Measurements from ENCODE around the gene KRTAP5-3.
"Not testable (repeated sequence)": the region's sequence is repeated elsewhere in the genome, so short reads cannot be mapped to it uniquely, and the experiment has no call there.

The KRTAP5-3 gene

DNA sequence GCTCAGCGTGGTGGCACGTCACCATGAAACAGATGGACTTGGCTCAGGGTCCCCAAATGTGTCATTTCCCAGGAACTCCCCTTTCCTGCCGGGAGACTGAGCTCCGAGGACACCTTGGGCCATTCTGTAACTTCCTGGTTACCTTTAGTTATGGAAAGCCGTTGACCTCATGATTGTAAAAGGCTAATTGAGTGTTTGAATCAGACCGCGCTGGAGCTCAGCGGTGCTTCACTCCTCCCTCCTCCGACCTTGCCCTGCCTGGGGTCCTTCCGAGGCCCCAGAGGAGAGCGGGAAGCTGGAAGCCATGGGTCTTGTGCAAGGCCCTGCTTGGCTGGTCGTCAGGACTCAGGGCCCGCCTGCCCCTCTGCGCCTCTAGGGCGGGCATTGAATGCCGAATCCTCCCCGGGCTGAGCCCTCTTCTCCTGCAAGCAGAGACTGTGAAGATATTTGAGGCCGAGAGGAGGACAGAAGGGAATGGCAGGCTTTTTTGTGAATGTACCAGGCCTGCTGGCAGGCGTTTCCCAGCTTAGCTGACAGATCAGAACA lies 11.6 kb downstream of the KRTAP5-3 start:
- H3K27me3 Mint-ChIP-seq: peaks cover 81% of the 10 kb centered on the region
- intact Hi-C loops (cut with micrococcal nuclease); H3K4me1 Mint-ChIP-seq (ENCODE audit: low read depth); H3K36me3 Mint-ChIP-seq (ENCODE audit: low read depth); H3K4me3 Mint-ChIP-seq; H3K27ac Mint-ChIP-seq; H3K9me3 Mint-ChIP-seq: not testable (repeated sequence)

DNA sequence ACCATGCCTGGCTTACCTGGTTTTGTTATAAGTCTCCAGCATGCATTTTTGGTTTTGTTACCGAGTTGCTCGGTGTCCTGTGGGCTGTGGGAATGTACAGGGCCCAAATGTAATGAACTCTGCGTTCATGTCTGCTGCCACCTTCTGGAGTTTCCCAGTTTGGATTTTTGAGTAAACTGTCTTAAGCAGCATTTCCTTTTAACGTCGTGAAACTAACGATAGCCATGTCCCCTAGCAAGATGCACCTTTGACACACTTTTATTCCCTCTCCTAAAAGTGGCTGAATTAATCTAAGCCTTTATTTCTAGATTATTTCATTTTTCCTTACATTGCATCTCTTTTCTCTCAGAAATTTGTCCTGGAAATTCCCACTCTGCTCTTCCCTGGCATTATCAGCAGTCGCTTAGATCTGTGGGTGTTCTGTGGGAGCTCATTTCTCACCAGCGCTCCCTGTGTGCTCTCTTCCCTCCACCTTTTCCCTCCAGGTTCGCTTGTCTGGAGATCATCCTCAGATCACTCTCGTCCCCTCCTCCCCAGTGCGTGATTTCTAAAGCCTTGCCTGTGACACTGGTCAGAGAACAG lies 12.2 kb downstream of the KRTAP5-3 start:
- H3K4me1 Mint-ChIP-seq (ENCODE audit: low read depth); H3K36me3 Mint-ChIP-seq (ENCODE audit: low read depth); H3K4me3 Mint-ChIP-seq; H3K9me3 Mint-ChIP-seq; H3K27ac Mint-ChIP-seq; intact Hi-C loops (cut with micrococcal nuclease): not testable (repeated sequence)
- peaks cover 82% of the 10 kb centered on the region for H3K27me3 Mint-ChIP-seq

DNA sequence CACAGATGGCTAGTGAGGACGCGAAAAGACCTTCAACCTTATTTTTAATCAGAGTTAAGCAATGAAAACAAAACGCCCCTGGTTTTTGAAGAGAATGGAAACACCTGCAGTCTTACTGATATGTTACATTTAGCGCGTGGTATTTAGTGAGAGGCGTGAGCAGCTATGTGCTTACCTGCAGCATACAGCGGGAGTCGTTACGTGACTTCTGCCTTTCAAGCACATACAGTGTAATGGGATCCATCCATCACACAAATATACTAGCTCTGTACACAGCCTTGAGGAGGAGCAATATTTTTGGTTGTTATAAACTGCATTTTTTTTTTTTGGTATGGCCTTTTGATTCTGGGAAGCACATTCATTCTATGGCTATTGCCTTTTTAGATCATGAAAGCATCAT lies 15.6 kb downstream of the KRTAP5-3 start:
- Mint-ChIP-seq H3K36me3 (ENCODE audit: low read depth) (no peaks in the 10 kb centered on the region), H3K9me3 (peaks cover 9% of the 10 kb centered on the region), H3K4me1 (ENCODE audit: low read depth) (peaks cover 13% of the 10 kb centered on the region), H3K27ac (no peak overlapping the region), H3K27me3 (peaks cover 64% of the 10 kb centered on the region), H3K4me3 (no peak overlapping the region)
- intact Hi-C loops (cut with micrococcal nuclease): no loop called here

GRCh38 chr11:1589996-1590395 lies 18.3 kb downstream of the KRTAP5-3 start:
- H3K27ac Mint-ChIP-seq: no peak overlapping the region
- H3K36me3 Mint-ChIP-seq (ENCODE audit: low read depth): no peaks in the 10 kb centered on the region
- intact Hi-C loops (cut with micrococcal nuclease): no loop called here
- no peak overlapping the region for H3K4me3 Mint-ChIP-seq
- H3K4me1 Mint-ChIP-seq (ENCODE audit: low read depth): peaks cover 13% of the 10 kb centered on the region
- H3K9me3 Mint-ChIP-seq: peaks cover 9% of the 10 kb centered on the region
- peaks cover 56% of the 10 kb centered on the region for H3K27me3 Mint-ChIP-seq

GRCh38 chr11:1589191-1589963 lies 18.9 kb downstream of the KRTAP5-3 start:
- H3K4me3 Mint-ChIP-seq; H3K36me3 Mint-ChIP-seq (ENCODE audit: low read depth); intact Hi-C loops (cut with micrococcal nuclease); H3K9me3 Mint-ChIP-seq: not testable (repeated sequence)
- Mint-ChIP-seq H3K27ac (peak overlapping the region; percentile 14), H3K27me3 (peaks cover 57% of the 10 kb centered on the region), H3K4me1 (ENCODE audit: low read depth) (peaks cover 13% of the 10 kb centered on the region)

DNA sequence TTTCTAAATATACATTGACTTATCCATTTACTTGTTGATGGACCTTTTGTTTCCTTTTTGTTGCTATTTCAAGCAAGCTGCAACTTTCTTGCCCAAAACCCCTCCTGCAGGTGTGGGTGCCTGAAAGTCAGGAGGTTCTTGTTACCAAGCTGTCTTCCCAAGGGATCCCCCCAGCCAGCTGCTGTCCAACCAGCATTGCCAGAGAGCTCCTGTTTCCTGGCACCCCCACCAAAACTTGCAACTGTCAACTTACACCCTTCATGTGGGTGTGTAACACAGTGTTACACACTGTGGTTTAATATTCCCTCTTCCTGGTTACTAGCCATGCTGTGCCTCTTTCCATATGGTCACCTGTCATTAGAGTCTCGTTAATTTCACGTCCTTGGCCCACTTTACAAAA lies 21.6 kb downstream of the KRTAP5-3 start:
- intact Hi-C loops (cut with micrococcal nuclease): no loop called here
- peaks cover 9% of the 10 kb centered on the region for H3K9me3 Mint-ChIP-seq
- H3K4me3 Mint-ChIP-seq: no peak overlapping the region
- H3K27me3 Mint-ChIP-seq: peaks cover 48% of the 10 kb centered on the region
- peaks cover 13% of the 10 kb centered on the region for H3K4me1 Mint-ChIP-seq (ENCODE audit: low read depth)
- no peaks in the 10 kb centered on the region for H3K36me3 Mint-ChIP-seq (ENCODE audit: low read depth)
- H3K27ac Mint-ChIP-seq: no peak overlapping the region

DNA sequence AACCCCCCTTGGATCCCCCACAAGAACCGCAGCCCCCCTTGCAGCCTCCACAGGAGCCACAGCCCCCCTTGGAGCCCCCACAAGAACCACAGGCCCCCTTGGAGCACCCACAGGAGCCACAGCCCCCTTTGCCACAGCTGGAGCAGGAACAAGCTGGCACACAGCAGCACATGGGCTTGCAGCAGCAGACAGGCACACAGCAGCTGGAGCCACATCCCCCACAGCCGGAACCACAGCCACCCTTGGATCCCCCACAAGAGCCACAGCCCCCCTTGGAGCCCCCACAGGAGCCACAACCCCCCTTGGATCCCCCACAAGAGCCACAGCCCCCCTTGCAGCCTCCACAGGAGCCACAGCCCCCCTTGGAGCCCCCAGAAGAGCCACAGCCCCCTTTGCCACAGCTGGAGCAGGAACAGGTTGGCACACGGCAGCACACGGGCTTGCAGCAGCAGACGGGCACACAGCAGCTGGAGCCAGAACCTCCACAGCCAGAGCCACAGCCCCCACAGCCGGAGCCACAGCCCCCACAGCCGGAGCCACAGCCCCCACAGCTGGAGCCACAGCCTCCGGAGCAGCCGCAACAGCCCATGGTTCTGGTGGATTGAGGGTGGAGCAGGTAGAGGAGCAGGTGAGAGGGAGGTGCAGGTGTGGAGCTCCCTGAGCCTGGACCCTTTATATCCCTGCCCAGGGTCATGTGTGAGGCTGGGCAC lies 23.4 kb downstream of the KRTAP5-3 start, which contains the start of gene KRTAP5-1:
Gene KRTAP5-1, minus strand, starts transcription at position 623 of the 710 bp plus-strand sequence. Its CDS starts 34 bp downstream, at position 589.
- H3K4me3 Mint-ChIP-seq; H3K36me3 Mint-ChIP-seq (ENCODE audit: low read depth); H3K27ac Mint-ChIP-seq; intact Hi-C loops (cut with micrococcal nuclease); H3K9me3 Mint-ChIP-seq: not testable (repeated sequence)
- Mint-ChIP-seq H3K27me3 (peaks cover 44% of the 10 kb centered on the region), H3K4me1 (ENCODE audit: low read depth) (peaks cover 13% of the 10 kb centered on the region)

DNA sequence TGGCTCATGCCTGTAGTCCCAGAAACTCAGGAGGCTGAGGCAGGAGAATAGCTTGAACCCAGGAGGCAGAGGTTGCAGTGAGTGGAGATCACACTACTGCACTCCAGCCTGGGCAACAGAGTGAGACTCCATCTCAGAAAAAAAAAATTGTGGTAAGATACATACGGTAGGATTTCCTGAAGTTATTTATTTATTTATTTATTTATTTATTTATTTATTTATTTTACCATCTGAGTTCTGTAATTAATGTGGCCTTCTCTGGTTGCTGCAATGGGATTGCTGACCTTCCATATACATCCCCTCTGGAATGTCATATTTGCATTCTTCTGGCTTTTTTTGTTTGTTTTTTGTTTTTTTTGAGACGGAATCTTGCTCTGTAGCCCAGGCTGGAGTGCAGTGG lies 25.4 kb downstream of the KRTAP5-3 start:
- Mint-ChIP-seq H3K27me3 (peaks cover 56% of the 10 kb centered on the region), H3K9me3 (peaks cover 16% of the 10 kb centered on the region)
- intact Hi-C loops (cut with micrococcal nuclease); H3K27ac Mint-ChIP-seq; H3K4me1 Mint-ChIP-seq (ENCODE audit: low read depth); H3K36me3 Mint-ChIP-seq (ENCODE audit: low read depth); H3K4me3 Mint-ChIP-seq: not testable (repeated sequence)

DNA sequence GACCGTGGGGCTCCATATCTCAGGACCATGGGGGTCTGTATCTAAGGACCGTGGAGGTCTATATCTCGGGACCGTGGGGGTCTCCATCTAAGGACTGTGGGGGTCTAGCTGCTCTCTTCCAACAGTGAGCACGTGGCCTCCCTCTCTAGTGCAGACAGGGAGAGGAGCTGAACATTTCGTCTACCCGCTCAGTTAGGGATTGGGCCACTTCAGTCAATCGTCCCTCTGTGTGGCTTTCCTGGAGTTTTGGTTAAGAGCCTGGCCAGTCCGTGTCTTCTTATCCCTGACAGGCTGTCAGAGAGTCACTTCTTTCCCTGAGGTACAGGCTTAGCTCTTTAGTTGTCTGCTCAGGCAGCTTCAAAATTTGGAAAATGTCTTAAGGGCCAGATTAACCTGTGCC lies 26.3 kb downstream of the KRTAP5-3 start:
- H3K27ac Mint-ChIP-seq: no peak overlapping the region
- H3K27me3 Mint-ChIP-seq: peaks cover 56% of the 10 kb centered on the region

DNA sequence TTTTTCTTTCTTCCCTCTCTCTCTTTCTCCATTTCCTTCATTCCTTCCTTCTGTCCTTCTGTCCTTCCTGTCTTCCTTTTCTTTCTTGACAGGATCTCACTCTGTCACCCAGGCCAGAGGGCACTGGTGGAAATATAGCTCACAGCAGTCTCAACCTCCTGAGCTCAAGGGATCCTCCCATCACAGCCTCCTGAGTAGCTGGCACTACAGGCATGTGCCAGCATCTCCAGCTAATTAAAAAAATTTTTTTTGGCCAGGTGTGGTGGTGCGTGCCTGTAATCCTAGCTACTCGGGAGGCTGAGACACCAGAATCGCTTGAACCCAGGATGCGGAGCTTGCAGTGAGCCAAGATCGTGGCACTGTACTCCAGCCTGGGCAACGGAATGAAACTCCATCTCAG lies 31.4 kb downstream of the KRTAP5-3 start:
- peaks cover 18% of the 10 kb centered on the region for H3K9me3 Mint-ChIP-seq
- H3K27ac Mint-ChIP-seq: no peak overlapping the region
- intact Hi-C loops (cut with micrococcal nuclease): no loop called here
- peaks cover 10% of the 10 kb centered on the region for H3K4me1 Mint-ChIP-seq (ENCODE audit: low read depth)
- no peaks in the 10 kb centered on the region for H3K36me3 Mint-ChIP-seq (ENCODE audit: low read depth)
- H3K4me3 Mint-ChIP-seq: no peak overlapping the region
- peaks cover 59% of the 10 kb centered on the region for H3K27me3 Mint-ChIP-seq

More for the DNA sequence above, 26.3 kb downstream of the KRTAP5-3 start:
- H3K4me1 Mint-ChIP-seq (ENCODE audit: low read depth): no peaks in the 10 kb centered on the region
- H3K4me3 Mint-ChIP-seq: no peak overlapping the region
- H3K36me3 Mint-ChIP-seq (ENCODE audit: low read depth): no peaks in the 10 kb centered on the region
- H3K9me3 Mint-ChIP-seq: peaks cover 18% of the 10 kb centered on the region
- intact Hi-C loops (cut with micrococcal nuclease): no loop called here

DNA sequence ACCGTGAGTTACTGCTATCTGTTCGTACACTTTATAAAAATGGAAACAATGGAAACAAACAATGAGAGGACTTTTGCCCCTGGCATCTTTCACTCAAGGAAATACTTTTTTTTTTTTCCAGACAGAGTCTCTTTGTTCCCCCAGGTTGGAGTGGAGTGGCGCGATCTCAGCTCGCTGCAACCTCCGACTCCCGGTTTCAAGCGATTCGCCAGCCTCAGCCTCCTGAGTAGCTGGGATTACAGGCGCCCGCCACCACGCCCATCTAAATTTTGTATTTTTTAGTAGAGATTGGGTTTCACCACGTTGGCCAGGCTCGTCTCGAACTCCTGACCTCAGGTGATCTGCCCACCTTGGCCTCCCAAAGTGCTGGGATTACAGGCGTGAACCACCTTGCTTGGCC lies 32.5 kb downstream of the KRTAP5-3 start:
- intact Hi-C loops (cut with micrococcal nuclease): loop anchor here (2.0 kb wide), 1 partner anchor 373 kb away; no protein-coding TSS in a partner anchor
- Mint-ChIP-seq H3K27me3 (peaks cover 63% of the 10 kb centered on the region), H3K4me1 (ENCODE audit: low read depth) (peaks cover 10% of the 10 kb centered on the region), H3K9me3 (peaks cover 18% of the 10 kb centered on the region)
- not testable (repeated sequence) for H3K4me3 Mint-ChIP-seq; H3K36me3 Mint-ChIP-seq (ENCODE audit: low read depth); H3K27ac Mint-ChIP-seq

DNA sequence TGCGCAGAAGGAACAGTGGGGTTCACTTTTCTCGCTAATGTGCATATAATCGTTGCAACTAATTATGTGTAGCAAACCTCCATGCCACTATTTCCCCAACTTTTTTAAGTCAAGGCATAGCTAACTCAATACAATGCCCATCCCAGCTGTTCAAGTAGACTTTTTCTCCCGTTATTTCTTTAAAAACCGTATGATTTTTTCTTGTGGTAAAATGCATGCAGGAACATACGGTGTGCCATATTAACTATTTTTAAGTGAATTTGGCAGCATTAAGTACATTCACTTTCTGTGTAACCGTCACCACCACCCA lies 33.4 kb downstream of the KRTAP5-3 start:
- Mint-ChIP-seq H3K36me3 (ENCODE audit: low read depth) (no peaks in the 10 kb centered on the region), H3K27ac (no peak overlapping the region), H3K4me3 (no peak overlapping the region), H3K27me3 (peaks cover 69% of the 10 kb centered on the region), H3K4me1 (ENCODE audit: low read depth) (peaks cover 10% of the 10 kb centered on the region), H3K9me3 (peaks cover 18% of the 10 kb centered on the region)
- intact Hi-C loops (cut with micrococcal nuclease): loop anchor here (2.0 kb wide), 1 partner anchor 372 kb away; no protein-coding TSS in a partner anchor

DNA sequence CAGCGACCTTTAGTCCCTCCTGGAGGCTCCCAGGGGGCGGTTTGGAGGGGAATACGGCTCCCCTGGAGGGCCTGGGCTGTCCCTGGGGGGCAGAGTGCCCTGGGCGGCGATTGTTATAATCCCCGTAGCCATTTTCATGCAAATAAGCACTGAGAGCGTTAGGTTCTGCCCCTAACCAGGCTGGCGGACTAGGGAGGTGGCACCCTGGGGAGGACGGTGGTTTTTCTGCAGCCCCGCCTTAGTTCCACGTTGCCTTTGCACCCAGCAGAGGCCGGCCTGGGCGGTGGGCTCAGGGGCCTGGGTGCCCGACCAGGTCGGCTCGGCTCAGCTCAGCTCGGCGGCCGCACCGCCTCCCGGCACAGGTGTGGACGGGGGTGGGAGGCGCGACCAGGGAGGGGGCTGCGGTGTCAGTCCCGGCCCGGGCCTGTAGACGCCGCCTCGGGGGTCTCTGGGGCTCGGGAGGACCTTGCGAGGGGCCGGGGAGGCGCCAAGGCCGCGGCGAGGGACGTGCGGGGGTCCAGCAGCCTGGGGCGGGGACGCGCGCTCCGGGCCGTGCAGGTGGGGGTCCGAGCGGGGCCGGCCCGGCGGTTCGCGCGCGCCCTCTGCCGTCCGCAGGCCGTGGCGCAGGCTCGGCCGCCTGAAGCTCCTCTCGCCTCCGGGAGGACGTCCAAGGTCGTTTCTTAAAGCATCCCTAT lies 33.9 kb downstream of the KRTAP5-3 start:
- peaks cover 10% of the 10 kb centered on the region for H3K4me1 Mint-ChIP-seq (ENCODE audit: low read depth)
- no peak overlapping the region for H3K27ac Mint-ChIP-seq
- peak overlapping the region; percentile 8 for H3K4me3 Mint-ChIP-seq
- H3K36me3 Mint-ChIP-seq (ENCODE audit: low read depth): no peaks in the 10 kb centered on the region
- intact Hi-C loops (cut with micrococcal nuclease): loop anchor here (2.0 kb wide), 1 partner anchor 372 kb away; no protein-coding TSS in a partner anchor
- H3K9me3 Mint-ChIP-seq: peaks cover 16% of the 10 kb centered on the region
- H3K27me3 Mint-ChIP-seq: peaks cover 74% of the 10 kb centered on the region

Measured in dendritic cell treated with granulocyte-macrophage colony-stimulating factor and Interleukin-4, amounts not matched to agents 40 ng/mL and 50 ng/mL, for 4 days (primary cell).